Activated T-helper 17 cell treated with anti-CD3 and anti-CD28 coated beads, Interleukin-2, amount 50 U/mL, for 72 hours (primary cell): ENCODE results near the gene SAMD4A. TPM values are rescaled to one million over a fixed set of nuclear protein-coding genes. Genes with fewer than 3 reads are reported as not detected.

Source experiments
- ATAC-seq: fragments of 150-1000 bp; cut with Tn5 transposase; replicated peaks from 2 replicates; pipeline ENCODE4 v1.10.0; 2021; ENCODE audit warnings: mild to moderate bottlenecking, moderate library complexity
- H3K27ac Mint-ChIP-seq: one replicate; pipeline ENCODE4 v1.8.0; 2022; ENCODE audit warnings: mixed read lengths
- H3K27me3 Mint-ChIP-seq: one replicate; pipeline ENCODE4 v1.8.0; 2022; ENCODE audit warnings: mixed read lengths
- H3K36me3 Mint-ChIP-seq: one replicate; pipeline ENCODE4 v1.8.0; 2022; ENCODE audit warnings: low read depth, mild to moderate bottlenecking, mixed read lengths
- H3K4me1 Mint-ChIP-seq: one replicate; pipeline ENCODE4 v1.8.0; 2022; ENCODE audit warnings: mixed read lengths
- H3K4me3 Mint-ChIP-seq: one replicate; pipeline ENCODE4 v1.8.0; 2022; ENCODE audit warnings: mild to moderate bottlenecking, mixed read lengths
- H3K9me3 Mint-ChIP-seq: one replicate; pipeline ENCODE4 v1.8.0; 2022; ENCODE audit warnings: mixed read lengths
- total RNA-seq, 2 donors: library from RNA; stranded (reverse); gene quantifications; one replicate each; pipeline ENCODE4 v1.2.3, GENCODE V29; 2022

Gene SAMD4A
- total RNA-seq, 2 donors from 2014 or later: 3.2 to 4.4 TPM

DNA sequence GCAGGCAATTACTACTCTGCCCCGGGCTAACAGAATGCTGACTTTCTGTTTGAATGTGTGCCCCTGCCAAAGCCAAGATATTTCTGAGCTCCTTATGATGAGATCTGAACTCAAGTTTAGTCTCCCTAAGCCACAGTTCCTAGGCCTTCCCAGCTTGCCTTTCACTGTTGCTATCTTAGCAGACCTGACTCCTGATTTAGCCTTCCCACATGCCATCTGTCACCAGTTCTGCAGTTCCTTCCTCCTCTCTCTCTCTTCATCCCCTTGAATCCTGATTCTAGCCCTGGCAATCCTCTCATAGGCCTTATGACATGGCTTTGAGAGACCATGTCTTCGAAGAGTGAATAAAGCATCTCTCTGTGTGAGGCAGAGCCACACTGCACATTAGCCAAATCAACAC, 12.5 kb upstream of the SAMD4A start:
- Mint-ChIP-seq H3K27me3 (no peaks in the 10 kb centered on the region), H3K9me3 (no peaks in the 10 kb centered on the region), H3K36me3 (no peaks in the 10 kb centered on the region), H3K4me3 (no peak overlapping the region), H3K4me1 (no peaks in the 10 kb centered on the region), H3K27ac (no peak overlapping the region)
- ATAC-seq: no peak

DNA sequence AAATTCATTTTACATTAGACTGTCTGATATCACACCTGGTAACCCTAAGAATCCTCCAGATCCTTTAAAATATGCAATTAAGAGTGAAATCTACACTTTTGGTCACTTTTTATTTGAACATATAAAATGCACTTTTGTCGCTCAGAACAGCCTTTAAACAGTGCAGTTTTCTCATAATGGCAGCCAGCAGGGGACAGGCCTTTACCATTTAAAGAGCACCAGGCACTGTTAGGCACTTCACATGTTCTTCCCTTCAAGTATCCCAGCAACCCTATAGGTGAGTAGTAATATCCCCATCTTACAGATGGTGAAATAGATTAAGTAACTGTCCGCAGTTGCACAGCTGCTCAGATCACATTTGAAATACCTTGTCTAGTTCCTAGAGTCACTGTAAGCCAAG, 11.3 kb upstream of the SAMD4A start:
- ATAC-seq: no peak
- Mint-ChIP-seq H3K27ac (no peak overlapping the region), H3K4me1 (no peaks in the 10 kb centered on the region), H3K36me3 (no peaks in the 10 kb centered on the region), H3K9me3 (no peaks in the 10 kb centered on the region), H3K4me3 (no peak overlapping the region), H3K27me3 (peaks cover 3% of the 10 kb centered on the region)

DNA sequence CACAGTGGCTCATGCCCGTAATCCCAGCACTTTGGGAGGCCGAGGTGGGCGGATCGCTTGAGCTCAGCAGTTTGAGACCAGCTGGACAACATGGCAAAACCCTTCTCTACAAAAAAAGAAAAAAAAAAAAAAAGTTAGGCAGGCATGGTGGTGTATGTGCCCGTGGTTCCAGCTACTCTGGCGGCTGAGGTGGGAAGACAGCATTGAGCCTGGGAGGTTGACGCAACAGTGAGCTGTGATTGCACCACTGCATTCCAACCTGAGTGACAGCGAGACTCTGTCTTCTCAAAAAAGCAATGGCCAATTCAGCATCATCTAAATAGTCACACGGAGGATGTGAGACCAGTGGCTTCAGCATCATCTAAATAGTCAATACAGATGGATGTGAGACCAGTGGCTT, 10.4 kb upstream of the SAMD4A start:
- Mint-ChIP-seq H3K4me1 (no peaks in the 10 kb centered on the region), H3K27ac (no peak overlapping the region), H3K4me3 (no peak overlapping the region), H3K27me3 (peaks cover 3% of the 10 kb centered on the region), H3K36me3 (no peaks in the 10 kb centered on the region), H3K9me3 (no peaks in the 10 kb centered on the region)
- no peak for ATAC-seq

GRCh38 chr14:54562334-54562733, 4.6 kb upstream of the SAMD4A start:
- no peaks in the 10 kb centered on the region for H3K36me3 Mint-ChIP-seq
- ATAC-seq: no peak
- no peak overlapping the region for H3K4me3 Mint-ChIP-seq
- no peaks in the 10 kb centered on the region for H3K4me1 Mint-ChIP-seq
- no peaks in the 10 kb centered on the region for H3K9me3 Mint-ChIP-seq
- H3K27ac Mint-ChIP-seq: no peak overlapping the region
- H3K27me3 Mint-ChIP-seq: peaks cover 6% of the 10 kb centered on the region

DNA sequence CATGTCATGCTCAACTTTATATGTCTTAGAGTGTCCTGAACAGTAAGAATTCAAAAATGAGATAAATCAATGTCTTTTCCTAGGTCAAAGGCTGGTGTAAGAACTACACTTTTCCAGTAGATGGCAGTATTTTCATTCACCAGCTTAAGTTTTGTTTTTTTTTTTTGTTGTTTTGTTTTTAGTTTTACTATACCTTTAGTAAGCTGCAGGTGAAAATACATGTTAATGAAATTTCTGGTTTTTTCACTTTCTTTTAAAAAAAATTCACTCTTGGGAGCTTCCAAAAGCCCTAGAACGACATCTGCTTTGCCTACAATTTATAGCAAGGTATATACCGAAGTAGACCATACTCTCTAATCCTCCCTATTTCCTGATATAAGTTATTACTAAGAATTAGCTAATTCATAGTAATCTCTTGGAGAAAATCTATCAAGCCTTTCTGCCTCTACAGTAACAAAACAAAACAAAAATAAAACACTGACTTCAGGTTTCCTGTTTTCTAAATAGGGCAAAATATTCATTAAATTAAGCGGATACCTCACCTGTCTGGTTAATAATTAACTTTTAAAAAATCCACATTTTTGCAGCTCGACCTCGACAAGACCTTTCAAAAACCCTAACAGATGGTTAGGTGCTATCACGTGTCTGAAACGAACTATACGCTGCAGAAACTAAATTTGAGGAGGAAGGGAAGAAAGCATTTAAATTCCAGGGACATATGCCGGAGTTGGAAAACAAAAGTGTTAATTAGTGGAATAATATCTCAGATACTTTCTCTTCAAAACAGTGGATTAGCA, 2.7 kb upstream of the SAMD4A start:
- peaks cover 11% of the 10 kb centered on the region for H3K27me3 Mint-ChIP-seq
- no peak for ATAC-seq
- H3K4me1 Mint-ChIP-seq: no peaks in the 10 kb centered on the region
- peak overlapping the region; percentile 66 for H3K4me3 Mint-ChIP-seq
- H3K36me3 Mint-ChIP-seq: no peaks in the 10 kb centered on the region
- H3K27ac Mint-ChIP-seq: no peak overlapping the region
- H3K9me3 Mint-ChIP-seq: no peaks in the 10 kb centered on the region

- Mint-ChIP-seq H3K27me3 (peaks cover 10% of the 10 kb centered on the region), H3K4me3 (peak overlapping the region; percentile 66), H3K4me1 (no peaks in the 10 kb centered on the region), H3K27ac (no peak overlapping the region), H3K9me3 (no peaks in the 10 kb centered on the region), H3K36me3 (no peaks in the 10 kb centered on the region)
- peak; percentile 64 for ATAC-seq
Observed at GRCh38 chr14:54564868-54565784, 1.8 kb upstream of the SAMD4A start.

- Mint-ChIP-seq H3K4me3 (peak overlapping the region; percentile 66), H3K27ac (no peak overlapping the region), H3K4me1 (no peaks in the 10 kb centered on the region), H3K27me3 (peaks cover 8% of the 10 kb centered on the region), H3K36me3 (no peaks in the 10 kb centered on the region), H3K9me3 (no peaks in the 10 kb centered on the region)
- peak; percentile 80 for ATAC-seq
Observed at GRCh38 chr14:54565785-54566409, 1.0 kb upstream of the SAMD4A start.

- no peak for ATAC-seq
- H3K4me3 Mint-ChIP-seq: peak overlapping the region; percentile 92
- no peaks in the 10 kb centered on the region for H3K4me1 Mint-ChIP-seq
- H3K27ac Mint-ChIP-seq: peak overlapping the region; percentile 73
- H3K9me3 Mint-ChIP-seq: peaks cover 1% of the 10 kb centered on the region
- peaks cover 6% of the 10 kb centered on the region for H3K27me3 Mint-ChIP-seq
- H3K36me3 Mint-ChIP-seq: no peaks in the 10 kb centered on the region
Observed at GRCh38 chr14:54567224-54567638, 303 bp downstream of the SAMD4A start.

GRCh38 chr14:54567639-54568561, 972 bp downstream of the SAMD4A start:
- Mint-ChIP-seq H3K27me3 (peaks cover 5% of the 10 kb centered on the region), H3K9me3 (peaks cover 4% of the 10 kb centered on the region), H3K4me1 (no peaks in the 10 kb centered on the region), H3K36me3 (peaks cover under 1% of the 10 kb centered on the region), H3K4me3 (peak overlapping the region; percentile 92), H3K27ac (peak overlapping the region; percentile 73)
- ATAC-seq: peak; percentile 25

- H3K4me1 Mint-ChIP-seq: no peaks in the 10 kb centered on the region
- H3K27ac Mint-ChIP-seq: no peak overlapping the region
- peaks cover 12% of the 10 kb centered on the region for H3K9me3 Mint-ChIP-seq
- peaks cover 5% of the 10 kb centered on the region for H3K27me3 Mint-ChIP-seq
- peak overlapping the region; percentile 92 for H3K4me3 Mint-ChIP-seq
- H3K36me3 Mint-ChIP-seq: peaks cover 10% of the 10 kb centered on the region
- no peak for ATAC-seq
Observed at GRCh38 chr14:54568821-54569595, 2.1 kb downstream of the SAMD4A start.

GRCh38 chr14:54570047-54570446, 3.1 kb downstream of the SAMD4A start:
- Mint-ChIP-seq H3K36me3 (peaks cover 10% of the 10 kb centered on the region), H3K4me1 (no peaks in the 10 kb centered on the region), H3K27ac (no peak overlapping the region), H3K9me3 (peaks cover 12% of the 10 kb centered on the region), H3K4me3 (no peak overlapping the region), H3K27me3 (peaks cover 5% of the 10 kb centered on the region)
- no peak for ATAC-seq

- H3K9me3 Mint-ChIP-seq: peaks cover 12% of the 10 kb centered on the region
- no peak overlapping the region for H3K4me3 Mint-ChIP-seq
- H3K4me1 Mint-ChIP-seq: no peaks in the 10 kb centered on the region
- peaks cover 5% of the 10 kb centered on the region for H3K27me3 Mint-ChIP-seq
- no peak overlapping the region for H3K27ac Mint-ChIP-seq
- no peak for ATAC-seq
- peaks cover 10% of the 10 kb centered on the region for H3K36me3 Mint-ChIP-seq
Observed at GRCh38 chr14:54570631-54571415, 3.9 kb downstream of the SAMD4A start.
